ENCODE measurements around the gene FLVCR1. TPM values are rescaled to one million over a fixed set of nuclear protein-coding genes. Genes with fewer than 3 reads are reported as not detected.

FLVCR1 gene
- total RNA-seq, 4 donors from 2014 or later: 3.8 to 5.5 (median 4.9) TPM

DNA sequence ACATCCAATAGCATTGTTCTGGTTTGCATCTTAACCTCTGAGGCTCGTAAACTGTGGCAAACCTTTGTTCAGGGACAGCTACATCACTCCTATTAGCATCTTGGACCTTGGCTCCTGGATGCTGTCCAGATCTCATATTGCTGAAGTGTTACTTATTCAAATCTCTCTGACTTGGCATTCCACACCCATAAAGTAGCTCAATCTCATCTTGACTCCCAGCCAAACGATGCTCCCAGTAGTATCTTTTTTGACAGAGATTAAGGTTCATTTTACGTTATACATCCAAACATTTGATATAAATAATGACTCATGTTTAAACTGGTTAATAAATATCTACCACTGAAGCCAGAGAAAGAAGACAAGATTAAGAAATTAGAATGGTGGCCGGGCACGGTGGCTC lies 4.4 kb upstream of the FLVCR1 start:
- TF ChIP-seq, protein P1, sequence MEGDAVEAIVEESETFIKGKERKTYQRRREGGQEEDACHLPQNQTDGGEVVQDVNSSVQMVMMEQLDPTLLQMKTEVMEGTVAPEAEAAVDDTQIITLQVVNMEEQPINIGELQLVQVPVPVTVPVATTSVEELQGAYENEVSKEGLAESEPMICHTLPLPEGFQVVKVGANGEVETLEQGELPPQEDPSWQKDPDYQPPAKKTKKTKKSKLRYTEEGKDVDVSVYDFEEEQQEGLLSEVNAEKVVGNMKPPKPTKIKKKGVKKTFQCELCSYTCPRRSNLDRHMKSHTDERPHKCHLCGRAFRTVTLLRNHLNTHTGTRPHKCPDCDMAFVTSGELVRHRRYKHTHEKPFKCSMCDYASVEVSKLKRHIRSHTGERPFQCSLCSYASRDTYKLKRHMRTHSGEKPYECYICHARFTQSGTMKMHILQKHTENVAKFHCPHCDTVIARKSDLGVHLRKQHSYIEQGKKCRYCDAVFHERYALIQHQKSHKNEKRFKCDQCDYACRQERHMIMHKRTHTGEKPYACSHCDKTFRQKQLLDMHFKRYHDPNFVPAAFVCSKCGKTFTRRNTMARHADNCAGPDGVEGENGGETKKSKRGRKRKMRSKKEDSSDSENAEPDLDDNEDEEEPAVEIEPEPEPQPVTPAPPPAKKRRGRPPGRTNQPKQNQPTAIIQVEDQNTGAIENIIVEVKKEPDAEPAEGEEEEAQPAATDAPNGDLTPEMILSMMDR (IDR thresholded peaks at IDR 0.05; ENCODE audit: low read depth): no peak

DNA sequence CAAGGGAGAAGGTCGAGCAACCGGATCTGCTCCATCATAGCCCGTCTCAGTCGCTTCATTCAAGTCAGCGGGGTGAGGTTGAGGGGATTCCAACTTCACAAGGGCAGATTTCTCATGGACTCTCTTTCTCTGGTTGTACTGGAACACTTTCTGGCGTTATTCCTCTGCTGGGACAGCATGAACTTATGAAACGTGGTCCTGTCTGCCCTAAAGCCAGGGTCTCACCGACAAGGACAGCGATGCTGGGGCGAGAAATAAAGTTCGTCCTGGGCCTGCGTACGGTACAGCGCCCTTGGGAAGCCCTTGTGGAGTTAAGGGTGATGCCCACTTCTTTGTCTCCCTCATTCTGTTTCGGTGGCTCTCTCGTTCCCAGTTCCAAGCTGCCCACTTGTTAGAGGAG lies 1.3 kb upstream of the FLVCR1 start:
- TF ChIP-seq, protein P1 (IDR thresholded peaks at IDR 0.05; ENCODE audit: low read depth): no peak

DNA sequence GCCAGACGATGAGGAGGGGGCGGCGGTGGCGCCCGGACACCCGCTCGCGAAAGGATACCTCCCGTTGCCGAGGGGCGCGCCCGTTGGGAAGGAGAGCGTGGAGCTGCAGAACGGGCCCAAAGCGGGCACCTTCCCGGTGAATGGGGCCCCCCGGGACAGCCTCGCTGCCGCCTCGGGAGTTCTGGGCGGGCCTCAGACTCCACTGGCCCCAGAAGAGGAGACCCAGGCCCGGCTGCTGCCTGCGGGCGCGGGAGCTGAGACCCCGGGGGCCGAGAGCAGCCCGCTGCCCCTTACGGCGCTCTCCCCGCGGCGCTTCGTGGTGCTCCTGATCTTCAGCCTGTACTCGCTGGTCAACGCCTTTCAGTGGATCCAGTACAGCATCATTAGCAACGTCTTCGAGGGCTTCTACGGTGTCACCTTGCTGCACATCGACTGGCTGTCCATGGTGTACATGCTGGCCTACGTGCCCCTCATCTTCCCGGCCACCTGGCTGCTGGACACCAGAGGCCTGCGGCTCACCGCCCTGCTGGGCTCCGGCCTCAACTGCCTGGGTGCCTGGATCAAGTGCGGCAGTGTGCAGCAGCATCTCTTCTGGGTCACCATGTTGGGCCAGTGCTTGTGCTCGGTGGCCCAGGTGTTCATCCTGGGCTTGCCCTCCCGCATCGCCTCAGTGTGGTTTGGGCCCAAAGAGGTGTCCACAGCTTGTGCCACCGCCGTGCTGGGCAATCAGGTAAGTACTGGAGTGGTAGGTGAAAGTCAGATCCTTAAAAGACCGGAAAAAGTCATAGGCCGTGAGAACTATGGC lies 588 bp downstream of the FLVCR1 start:
- TF ChIP-seq, protein P1 (IDR thresholded peaks at IDR 0.05; ENCODE audit: low read depth): no peak

DNA sequence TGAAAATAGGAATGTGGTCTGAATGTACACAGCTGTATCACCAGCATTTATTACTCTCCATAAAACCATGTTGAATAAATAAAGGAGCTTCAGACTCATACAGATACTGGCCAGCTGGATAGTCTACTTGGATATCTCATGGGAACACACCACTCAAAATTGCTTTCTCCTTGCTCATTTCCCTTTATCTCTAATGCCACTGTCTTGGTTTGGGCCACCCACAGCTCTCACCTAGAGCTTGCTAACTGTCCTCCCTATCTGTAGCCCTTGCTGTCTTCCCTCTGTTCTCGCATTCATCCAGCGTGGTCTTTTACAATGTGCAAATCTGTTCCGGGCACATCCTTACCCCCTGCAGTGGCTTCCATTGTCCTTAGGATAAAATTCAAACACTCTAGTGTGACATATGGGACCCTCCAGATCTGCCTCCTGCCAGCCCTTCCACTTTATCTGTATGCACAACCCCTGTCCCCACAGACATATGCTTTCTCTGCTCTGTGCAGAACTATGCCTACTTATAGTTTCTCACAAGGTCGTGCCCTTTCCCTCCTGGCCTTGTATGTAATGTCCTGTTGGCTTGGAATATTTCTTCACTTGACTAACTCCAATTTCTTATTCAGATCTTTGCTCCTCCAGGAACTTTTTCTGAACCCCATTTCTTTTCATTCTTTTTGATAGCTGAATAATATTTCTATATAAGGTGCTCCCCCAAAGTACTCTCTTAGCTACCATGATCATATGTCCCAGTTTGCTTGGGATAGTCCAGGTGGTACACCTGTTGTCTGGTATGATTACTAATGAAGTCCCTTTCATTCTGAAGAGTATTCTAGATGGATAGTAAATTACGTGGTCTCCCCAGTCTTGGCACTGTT lies 2.9 kb downstream of the FLVCR1 start:
- TF ChIP-seq, protein P1 (IDR thresholded peaks at IDR 0.05; ENCODE audit: low read depth): no peak

DNA sequence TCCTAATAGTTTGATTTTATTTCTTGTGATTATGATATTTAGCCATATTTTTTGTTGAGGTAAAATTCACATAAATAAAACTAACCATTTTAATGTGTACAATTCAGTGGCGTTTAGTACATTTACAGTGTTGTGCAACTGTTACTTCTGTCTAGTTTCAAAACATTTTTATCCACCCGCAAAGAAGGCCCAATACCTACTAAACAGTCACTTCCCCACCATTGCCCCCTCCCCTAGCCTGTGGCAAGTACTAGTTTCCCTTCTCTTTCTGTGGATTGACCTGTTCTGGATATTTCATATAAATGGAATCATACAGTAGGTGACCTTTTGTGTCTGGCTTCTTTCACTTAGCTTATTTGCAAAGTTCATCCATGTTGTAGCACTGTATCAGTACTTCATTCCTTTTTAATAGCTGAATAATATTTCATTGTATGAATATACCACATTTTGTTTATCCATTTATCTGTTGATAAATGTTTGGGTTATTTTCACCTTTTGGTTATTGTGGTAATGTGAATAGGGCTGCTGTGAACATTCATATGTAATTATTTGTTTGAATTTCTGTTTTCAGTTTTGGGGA lies 4.1 kb downstream of the FLVCR1 start:
- TF ChIP-seq, protein P1 (IDR thresholded peaks at IDR 0.05; ENCODE audit: low read depth): no peak

DNA sequence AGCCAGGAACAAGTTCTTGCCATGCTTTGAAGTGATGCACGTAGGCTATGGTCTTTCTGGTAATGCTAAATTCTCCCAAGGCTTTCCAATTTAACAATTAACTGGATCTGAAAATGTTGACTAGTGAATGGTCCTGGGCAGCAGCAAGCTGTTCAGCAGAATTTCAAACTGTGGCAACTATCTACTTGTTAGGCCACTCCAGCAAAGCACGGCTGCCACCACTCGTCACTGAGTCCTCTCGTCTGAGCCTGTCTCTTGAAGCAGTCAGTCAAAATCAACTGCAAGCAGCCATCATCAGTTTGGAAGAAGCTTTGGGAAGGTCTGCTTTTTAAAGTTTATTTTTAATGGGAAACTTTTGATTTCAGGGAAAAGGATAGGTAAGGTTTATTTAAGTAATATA lies 6.1 kb downstream of the FLVCR1 start:
- TF ChIP-seq, protein P1 (IDR thresholded peaks at IDR 0.05; ENCODE audit: low read depth): no peak

DNA sequence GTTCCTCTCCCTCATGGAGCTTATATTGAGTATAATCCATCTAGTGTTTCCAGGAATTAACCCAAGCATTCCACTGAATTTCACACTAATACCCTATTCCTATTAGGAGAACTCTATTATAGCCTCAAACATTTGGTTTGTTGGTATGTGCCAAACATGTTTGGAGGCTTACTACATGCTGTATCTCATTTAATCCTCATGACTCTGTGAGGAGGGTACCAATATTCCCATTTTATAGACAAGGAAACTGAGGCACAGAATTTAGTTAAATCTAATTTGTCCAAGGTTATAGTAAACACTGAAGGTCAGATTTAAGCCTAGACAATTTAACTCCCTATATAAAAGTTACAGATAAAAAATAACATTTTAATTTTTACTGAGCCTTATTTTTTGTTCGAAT lies 9.1 kb downstream of the FLVCR1 start:
- TF ChIP-seq, protein P1 (IDR thresholded peaks at IDR 0.05; ENCODE audit: low read depth): no peak

Measured in subcutaneous adipose tissue (tissue), 4 donors.